Activated CD8-positive, alpha-beta memory T cell treated with anti-CD3 and anti-CD28 coated beads, Interleukin-2, amount 50 U/mL, for 24 hours (primary cell): Measurements from ENCODE around the gene CCDC148.
"Not testable (repeated sequence)": the region's sequence is repeated elsewhere in the genome, so short reads cannot be mapped to it uniquely, and the experiment has no call there.

ENCODE experiments used
- DNase-seq: peaks from one replicate; pipeline ENCODE4 v3.0.0-alpha.2; 2020; ENCODE audit errors: extremely low read depth

Gene CCDC148

DNA sequence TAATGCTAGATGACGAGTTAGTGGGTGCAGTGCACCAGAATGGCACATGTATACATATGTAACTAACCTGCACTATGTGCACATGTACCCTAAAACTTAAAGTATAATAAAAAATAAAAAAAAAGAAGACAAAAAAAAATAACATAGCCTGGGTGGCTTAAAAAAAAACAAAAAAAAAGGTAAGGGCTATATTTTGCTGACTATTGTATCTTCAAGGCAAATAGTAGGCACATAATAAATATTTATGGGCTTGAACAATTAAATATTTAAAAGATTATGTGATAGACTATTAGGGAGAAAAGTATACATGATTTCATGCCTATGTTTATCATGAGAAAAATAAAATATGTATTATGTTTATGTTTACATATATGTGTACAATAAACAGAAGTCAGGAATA is 99.4 kb downstream of the CCDC148 start:
- no peak for DNase-seq

DNA sequence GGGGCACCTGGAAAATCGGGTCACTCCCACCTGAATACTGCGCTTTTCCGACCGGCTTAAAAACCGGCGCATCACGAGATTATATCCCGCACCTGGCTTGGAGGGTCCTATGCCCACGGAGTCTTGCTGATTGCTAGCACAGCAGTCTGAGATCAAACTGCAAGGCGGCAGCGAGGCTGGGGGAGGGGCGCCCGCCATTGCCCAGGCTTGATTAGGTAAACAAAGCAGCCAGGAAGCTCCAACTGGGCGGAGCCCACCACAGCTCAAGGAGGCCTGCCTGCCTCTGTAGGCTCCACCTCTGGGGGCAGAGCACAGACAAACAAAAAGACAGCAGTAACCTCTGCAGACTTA is 105.1 kb downstream of the CCDC148 start:
- DNase-seq, result not testable (repeated sequence)

- DNase-seq, result not testable (repeated sequence)
Observed at GRCh38 chr2:158350751-158351465, 105.6 kb downstream of the CCDC148 start.

DNA sequence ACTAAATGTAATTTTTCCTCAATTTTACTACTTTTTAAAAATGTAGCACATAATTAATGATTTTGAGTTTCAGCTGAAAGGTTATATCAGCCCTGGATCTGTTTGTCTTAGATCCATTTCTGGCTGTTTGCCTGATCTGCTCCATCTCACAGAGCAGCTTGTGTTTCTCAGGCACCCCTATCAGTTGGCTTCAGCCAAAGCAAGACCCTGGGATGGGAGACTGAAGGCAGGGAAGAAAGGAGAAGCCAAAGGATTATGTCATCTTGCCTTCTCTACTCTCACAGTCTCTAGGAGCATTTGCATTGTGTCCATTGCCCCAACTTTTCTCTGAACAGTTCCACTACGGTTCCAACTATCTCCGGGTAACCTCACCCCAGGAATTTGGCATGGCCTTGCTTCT is 110.5 kb downstream of the CCDC148 start:
- DNase-seq, result no peak

DNA sequence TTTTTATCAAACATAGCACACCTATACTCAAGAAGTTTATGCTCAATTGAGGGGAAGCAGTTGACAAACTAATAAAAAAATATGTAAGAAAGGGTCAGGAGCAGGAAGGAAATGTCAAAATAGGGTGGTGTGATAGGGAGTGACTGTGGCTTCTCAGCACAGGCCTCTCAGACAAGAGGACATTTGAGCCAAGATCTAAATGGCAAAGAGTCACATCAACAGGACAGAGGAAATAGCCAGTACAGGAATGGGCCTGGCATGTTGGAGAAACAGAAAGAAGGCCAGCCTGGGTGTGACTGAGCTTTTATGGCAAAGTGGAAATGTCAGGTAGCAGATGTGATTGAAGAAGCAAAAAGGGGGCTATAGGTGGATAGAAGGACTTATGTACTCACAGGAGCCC is 117.0 kb downstream of the CCDC148 start:
- DNase-seq, result no peak

GRCh38 chr2:158337018-158337417 is 119.5 kb downstream of the CCDC148 start:
- no peak for DNase-seq

DNA sequence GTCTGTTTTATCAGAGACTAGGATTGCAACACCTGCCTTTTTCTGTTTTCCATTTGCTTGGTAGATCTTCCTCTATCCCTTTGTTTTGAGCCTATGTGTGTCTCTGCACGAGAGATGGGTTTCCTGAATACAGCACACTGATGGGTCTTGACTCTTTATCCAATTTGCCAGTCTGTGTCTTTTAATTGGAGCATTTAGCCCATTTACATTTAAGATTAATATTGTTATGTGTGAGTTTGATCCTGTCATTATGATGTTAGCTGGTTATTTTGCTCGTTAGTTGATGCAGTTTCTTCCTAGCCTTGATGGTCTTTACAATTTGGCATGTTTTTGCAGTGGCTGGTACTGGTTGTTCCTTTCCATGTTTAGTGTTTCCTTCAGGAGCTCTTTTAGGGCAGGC is 124.8 kb downstream of the CCDC148 start:
- DNase-seq, result not testable (repeated sequence)

DNA sequence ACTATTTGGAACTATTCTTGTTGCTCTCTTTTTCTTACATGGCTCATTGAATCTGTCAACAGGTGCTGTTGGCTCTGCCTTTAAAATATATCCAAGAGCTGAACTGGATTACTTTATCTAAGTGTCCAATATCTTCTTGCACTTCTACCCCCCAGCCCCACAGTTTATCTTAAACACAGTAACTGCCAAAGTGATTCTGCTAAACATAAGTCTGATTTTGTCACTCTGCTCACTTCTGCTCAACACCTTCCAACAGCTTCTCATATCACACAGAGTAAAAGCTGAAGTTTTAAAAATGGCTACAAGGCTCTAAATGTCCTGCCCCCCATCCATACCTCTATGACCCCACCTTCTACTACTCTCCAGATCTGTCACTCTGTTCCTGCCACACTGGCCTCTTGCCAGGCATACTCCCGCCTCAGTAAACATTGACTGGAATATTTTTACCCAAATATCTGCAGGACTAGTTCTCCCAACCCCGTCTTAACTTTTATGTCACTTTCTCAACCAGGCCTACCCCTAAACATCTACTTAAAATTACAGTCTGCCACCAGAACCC is 130.7 kb downstream of the CCDC148 start:
- no peak for DNase-seq

DNA sequence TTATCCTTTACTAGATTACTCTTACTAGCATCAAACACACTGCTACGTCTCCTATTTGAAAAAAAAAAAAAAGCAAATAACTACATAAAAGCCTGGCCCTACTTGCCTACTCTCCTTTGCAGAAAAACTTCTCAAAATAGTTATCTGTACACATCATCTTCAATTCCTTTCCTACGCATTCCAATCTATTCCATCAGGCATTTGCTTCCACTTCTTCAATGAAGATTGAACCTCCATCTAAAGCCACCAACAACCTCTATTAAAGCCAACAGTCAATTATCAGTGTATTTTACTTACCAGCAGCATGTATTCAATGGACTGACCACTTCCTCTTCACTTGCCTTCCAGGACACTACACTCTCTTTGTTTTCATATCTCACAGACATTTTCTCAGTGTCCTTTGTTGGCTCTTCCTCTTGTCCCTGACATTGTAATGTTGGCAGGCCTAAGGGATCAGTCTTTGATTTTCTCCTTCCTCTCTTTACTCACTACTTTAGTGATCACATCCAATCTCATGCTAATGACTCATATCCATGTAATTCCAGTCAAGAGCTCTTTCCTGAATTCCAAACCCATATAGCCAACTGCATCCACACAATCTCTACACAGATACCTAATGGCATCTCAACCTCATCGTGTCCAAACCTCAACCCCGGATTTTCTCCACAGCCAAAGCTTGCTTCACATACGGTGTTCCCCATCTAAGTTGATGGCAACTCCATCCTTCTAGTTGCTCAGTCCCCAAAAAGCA is 131.3 kb downstream of the CCDC148 start:
- no peak for DNase-seq

- DNase-seq, result no peak
Observed at GRCh38 chr2:158323381-158323780, 133.2 kb downstream of the CCDC148 start.

GRCh38 chr2:158321264-158321663 is 135.3 kb downstream of the CCDC148 start:
- DNase-seq, result no peak

DNA sequence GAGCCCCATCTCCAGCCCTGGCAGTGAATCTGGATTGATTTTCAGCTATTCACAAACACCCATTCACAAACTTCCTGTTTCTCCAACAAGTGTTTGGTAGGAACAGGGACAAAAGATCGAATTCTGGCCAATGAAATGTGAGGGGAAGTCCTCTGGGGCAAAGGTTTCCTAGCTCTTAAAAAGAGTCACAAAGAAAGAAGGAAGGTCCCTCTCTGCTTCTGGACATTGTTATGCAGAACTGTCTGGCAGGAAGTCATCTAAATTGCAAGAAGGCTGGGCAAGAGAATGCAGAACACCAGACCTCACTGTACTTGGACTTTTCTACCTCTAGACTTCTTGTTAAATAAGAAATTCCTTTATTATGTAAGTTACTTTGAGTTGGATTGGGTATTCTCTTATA is 137.3 kb downstream of the CCDC148 start:
- no peak for DNase-seq

- no peak for DNase-seq
Observed at GRCh38 chr2:158317642-158318041, 138.9 kb downstream of the CCDC148 start.

- DNase-seq, result no peak
Observed at GRCh38 chr2:158315803-158316414, 140.6 kb downstream of the CCDC148 start.

DNA sequence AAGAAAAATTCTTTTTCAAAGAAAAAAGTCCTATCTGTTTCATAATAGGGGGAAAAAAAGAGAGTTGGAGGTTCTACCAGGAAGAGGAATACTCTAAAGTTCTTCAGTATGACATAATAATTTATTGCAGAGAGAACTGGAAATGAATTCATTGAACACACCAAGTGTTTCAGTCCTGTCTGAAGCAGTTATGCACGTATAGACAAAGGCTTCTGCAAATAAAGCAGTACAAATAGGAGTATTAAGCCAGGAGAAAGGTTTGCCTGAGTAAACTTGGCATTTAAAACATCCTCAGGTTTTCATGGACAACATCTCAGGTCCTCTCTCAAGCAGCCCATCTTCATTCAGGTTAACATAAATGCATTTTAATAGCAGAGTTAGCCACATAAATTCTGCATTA is 141.6 kb downstream of the CCDC148 start:
- DNase-seq, result no peak

GRCh38 chr2:158313734-158314133 is 142.8 kb downstream of the CCDC148 start:
- DNase-seq, result no peak

DNA sequence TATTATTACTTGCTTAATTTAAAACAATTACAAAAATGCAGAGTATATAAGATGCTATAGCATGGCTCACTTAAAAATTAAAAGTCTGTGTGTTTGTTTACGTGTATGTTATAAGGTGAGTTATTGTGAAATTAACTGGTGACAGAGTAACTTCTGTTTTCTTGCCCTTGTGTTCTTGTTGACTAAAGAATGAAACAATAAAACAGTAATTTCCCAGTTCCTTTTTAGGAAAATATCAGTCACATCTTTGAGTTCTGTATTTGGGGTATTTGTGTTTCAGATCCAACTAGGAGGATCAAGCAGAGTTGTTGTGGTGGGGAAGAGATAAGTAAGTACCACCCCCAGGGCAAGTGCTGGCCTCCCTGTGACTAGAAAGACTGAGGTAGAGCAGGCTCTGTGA is 143.6 kb downstream of the CCDC148 start:
- no peak for DNase-seq

- DNase-seq, result not testable (repeated sequence)
Observed at GRCh38 chr2:158310407-158310806, 146.1 kb downstream of the CCDC148 start.

GRCh38 chr2:158305501-158305900 is 151.1 kb downstream of the CCDC148 start:
- DNase-seq, result no peak

DNA sequence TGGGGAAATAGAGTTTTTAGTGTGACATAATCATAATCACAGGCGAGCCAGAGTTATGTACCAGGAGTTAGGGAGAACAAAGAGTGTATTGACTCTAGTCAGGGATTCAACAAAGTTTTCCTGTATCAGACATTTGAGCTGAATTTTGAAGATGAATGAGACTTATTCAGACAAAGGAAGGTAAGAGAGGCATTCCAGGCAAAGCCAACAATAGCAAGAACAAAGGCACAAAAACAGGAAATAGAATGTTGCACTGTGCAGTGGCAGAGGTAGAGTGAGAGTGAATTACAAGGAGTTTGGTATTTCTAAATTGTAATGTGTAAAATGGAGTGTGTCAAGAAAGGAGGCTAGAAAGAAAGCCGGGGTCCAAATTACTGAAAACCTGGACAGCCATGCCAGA is 156.2 kb downstream of the CCDC148 start:
- no peak for DNase-seq

DNA sequence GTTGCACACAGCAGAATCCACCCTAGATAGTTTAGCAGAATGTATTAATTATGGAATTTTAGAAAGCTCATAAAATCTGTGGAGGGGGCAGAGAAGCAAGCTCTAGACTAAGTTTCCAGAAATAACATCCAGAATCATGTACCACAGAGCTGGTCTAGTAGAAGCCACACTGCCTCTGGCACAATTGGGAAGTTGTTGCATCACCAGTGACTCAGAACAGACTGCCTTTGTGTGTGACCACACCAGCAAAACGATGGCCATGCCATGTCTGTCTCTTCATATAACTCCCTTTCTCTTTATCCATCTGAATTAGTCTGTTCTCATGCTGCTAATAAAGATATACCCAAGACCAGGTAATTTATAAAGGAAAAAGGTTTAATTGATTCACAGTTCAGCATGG is 158.9 kb downstream of the CCDC148 start:
- no peak for DNase-seq

DNA sequence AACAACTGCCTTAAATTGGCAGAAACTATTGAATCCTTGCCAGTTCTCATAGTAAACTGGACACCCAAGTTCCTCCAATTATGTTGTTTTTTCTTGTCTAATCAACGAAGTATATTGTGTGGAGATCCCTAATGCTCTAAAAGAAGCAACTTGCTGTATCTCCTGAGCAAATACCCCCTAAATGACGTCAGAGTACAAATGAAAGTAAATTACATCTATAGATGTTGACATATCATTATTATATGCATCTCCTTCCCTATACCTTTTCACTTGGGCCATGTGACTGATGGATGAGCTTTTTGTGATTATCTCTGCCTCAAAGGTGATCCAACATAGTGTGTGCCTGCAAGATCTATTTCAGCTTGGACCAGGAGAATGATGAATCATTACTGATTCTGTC is 159.4 kb downstream of the CCDC148 start:
- no peak for DNase-seq

DNA sequence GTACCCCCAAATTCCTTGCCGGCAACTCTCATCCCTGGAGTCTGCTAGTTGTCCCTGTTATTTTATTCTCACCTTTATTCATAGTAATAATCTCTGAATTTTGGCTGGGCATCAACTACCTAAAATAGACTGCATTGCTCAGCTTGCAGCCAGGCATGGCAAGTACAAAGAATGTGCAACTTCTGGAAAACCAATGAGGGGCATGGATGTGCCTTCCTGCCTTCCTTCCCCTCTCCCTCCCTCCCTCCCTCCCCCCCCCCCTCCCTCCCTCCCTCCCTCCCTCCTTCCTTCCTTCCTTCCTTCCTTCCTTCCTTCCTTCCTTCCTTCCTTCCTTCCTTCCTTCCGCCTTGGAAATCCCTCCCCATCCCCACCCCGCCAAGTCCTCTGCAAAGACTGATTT is 162.8 kb downstream of the CCDC148 start:
- no peak for DNase-seq
